ENCODE measurements around the gene PIKFYVE. TPM values are rescaled to one million over a fixed set of nuclear protein-coding genes. Genes with fewer than 3 reads are reported as not detected.
"Not testable (repeated sequence)": the region's sequence is repeated elsewhere in the genome, so short reads cannot be mapped to it uniquely, and the experiment has no call there.

Gene PIKFYVE
- total RNA-seq, 1 donor, result 57.9 TPM

DNA sequence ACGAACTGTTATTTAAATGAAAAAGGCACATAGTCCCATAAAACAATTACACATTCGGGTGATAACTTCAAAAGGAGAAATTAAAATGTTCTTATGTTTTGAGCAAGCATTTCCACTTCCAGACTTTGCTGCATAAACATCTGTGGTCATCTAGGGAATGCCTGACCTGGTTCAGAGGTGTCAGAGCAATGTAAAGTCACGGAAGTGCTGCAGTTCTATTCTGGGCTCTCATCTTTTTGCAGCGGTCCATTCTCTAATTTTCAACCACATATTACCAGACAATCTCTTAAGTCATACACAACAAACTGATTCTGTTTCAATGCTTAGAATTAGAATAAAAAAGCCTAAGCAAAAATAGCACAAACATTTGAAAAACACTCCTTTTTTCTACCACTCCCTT is 118.6 kb downstream of the PIKFYVE start:
- H3K36me3 ChIP-seq (ENCODE audit: insufficient read depth, low read length), result no peaks in the 10 kb centered on the region
- H3K79me2 ChIP-seq (ENCODE audit: insufficient read depth, low read length), result no peaks in the 10 kb centered on the region
- DNase-seq (ENCODE audit: insufficient read length, low spot score, missing footprints), result peak; percentile 54
- H3K4me2 ChIP-seq (ENCODE audit: insufficient read depth, low read length), result no peak overlapping the region
- H3K4me1 ChIP-seq (ENCODE audit: insufficient read depth, low read length), result no peaks in the 10 kb centered on the region
- no peak overlapping the region for H3K4me3 ChIP-seq (ENCODE audit: insufficient read depth, low read length)
- no peaks in the 10 kb centered on the region for H3K9me3 ChIP-seq (ENCODE audit: low read depth, low read length)
- no peaks in the 10 kb centered on the region for H4K20me1 ChIP-seq (ENCODE audit: insufficient read depth, low read length)
- peaks cover 8% of the 10 kb centered on the region for H3K27me3 ChIP-seq (ENCODE audit: insufficient read depth, low read length)
- TF ChIP-seq CTCF (IDR thresholded peaks at IDR 0.05; ENCODE audit: extremely low read depth, low read depth, low read length), result no peak
- no peak overlapping the region for H3K27ac ChIP-seq (ENCODE audit: low read depth, low read length)
- no peak overlapping the region for H2AFZ ChIP-seq (ENCODE audit: low read length)

DNA sequence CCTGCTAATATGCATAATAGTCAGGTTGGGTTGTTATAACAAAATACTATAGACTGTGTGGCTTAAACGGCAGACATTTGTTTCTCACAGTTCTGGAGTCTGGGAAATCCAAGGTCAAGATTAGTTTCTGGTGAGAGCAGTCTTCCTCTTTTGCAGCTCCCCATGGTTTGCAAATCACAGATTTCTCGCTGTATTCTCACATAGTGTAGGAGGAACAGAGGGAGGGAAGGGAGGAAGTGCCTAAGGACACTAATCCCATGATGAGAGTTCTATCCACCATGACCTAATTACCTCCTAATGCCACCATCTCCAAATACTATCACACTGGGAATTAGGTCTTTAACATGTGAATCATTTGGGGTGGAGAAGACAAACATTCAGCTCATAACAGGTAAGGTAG is 120.5 kb downstream of the PIKFYVE start:
- H3K4me1 ChIP-seq (ENCODE audit: insufficient read depth, low read length), result no peaks in the 10 kb centered on the region
- H3K79me2 ChIP-seq (ENCODE audit: insufficient read depth, low read length), result no peaks in the 10 kb centered on the region
- H3K4me2 ChIP-seq (ENCODE audit: insufficient read depth, low read length), result no peak overlapping the region
- no peak for TF ChIP-seq CTCF (IDR thresholded peaks at IDR 0.05; ENCODE audit: extremely low read depth, low read depth, low read length)
- no peak overlapping the region for H3K4me3 ChIP-seq (ENCODE audit: insufficient read depth, low read length)
- peaks cover 8% of the 10 kb centered on the region for H3K27me3 ChIP-seq (ENCODE audit: insufficient read depth, low read length)
- H3K9me3 ChIP-seq (ENCODE audit: low read depth, low read length), result no peaks in the 10 kb centered on the region
- H3K36me3 ChIP-seq (ENCODE audit: insufficient read depth, low read length), result no peaks in the 10 kb centered on the region
- no peak overlapping the region for H3K27ac ChIP-seq (ENCODE audit: low read depth, low read length)
- H2AFZ ChIP-seq (ENCODE audit: low read length), result no peak overlapping the region
- no peak for DNase-seq (ENCODE audit: insufficient read length, low spot score, missing footprints)
- no peaks in the 10 kb centered on the region for H4K20me1 ChIP-seq (ENCODE audit: insufficient read depth, low read length)

DNA sequence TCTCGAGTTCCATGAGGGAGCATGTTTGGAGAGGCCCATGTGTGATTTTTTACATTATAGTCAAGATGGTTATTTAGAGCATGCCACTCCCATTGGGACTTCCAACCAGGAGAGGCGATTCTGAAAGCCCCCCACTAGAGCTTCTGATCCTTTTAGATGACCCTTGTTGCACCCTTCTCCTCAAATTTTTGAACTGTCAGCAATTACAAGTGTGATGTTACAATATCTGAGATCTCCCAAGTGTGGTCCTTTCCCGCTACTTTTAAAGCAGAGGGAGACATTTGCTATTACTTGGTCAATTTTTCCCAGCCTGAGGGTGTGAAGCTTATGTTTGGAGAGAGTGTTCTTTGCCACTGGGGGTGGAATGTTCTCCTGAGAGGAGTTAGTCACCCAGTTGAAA is 123.9 kb downstream of the PIKFYVE start:
- Histone ChIP-seq H3K4me3 (ENCODE audit: insufficient read depth, low read length) (no peak overlapping the region), H3K4me2 (ENCODE audit: insufficient read depth, low read length) (no peak overlapping the region), H3K36me3 (ENCODE audit: insufficient read depth, low read length) (no peaks in the 10 kb centered on the region), H3K9me3 (ENCODE audit: low read depth, low read length) (no peaks in the 10 kb centered on the region), H4K20me1 (ENCODE audit: insufficient read depth, low read length) (no peaks in the 10 kb centered on the region), H3K79me2 (ENCODE audit: insufficient read depth, low read length) (no peaks in the 10 kb centered on the region), H3K27me3 (ENCODE audit: insufficient read depth, low read length) (peaks cover 3% of the 10 kb centered on the region), H3K4me1 (ENCODE audit: insufficient read depth, low read length) (no peaks in the 10 kb centered on the region), H3K27ac (ENCODE audit: low read depth, low read length) (no peak overlapping the region), H2AFZ (ENCODE audit: low read length) (no peak overlapping the region)
- no peak for DNase-seq (ENCODE audit: insufficient read length, low spot score, missing footprints)
- no peak for TF ChIP-seq CTCF (IDR thresholded peaks at IDR 0.05; ENCODE audit: extremely low read depth, low read depth, low read length)

DNA sequence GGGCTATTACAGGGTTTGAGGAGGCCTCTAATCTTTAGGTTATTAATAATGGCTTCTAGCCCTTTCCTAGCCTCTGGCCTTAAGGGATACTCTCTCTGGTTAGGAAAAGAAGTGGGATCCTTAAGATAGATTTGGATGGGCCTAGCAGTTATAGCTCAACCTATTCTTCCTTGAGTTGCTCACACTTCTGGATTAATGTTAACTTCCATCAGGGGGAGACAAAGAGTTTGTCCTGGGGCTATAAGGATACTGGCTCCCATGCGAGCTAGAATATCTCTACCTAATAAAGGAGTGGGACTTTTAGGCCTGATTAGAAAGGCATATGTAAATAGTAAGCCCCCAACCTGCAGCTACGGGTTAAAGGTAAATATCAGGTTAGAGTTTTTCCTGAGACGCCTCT is 126.2 kb downstream of the PIKFYVE start:
- peak; percentile 38 for TF ChIP-seq CTCF (IDR thresholded peaks at IDR 0.05; ENCODE audit: extremely low read depth, low read depth, low read length)
- Histone ChIP-seq H3K79me2 (ENCODE audit: insufficient read depth, low read length) (no peaks in the 10 kb centered on the region), H3K4me3 (ENCODE audit: insufficient read depth, low read length) (no peak overlapping the region), H3K9me3 (ENCODE audit: low read depth, low read length) (no peaks in the 10 kb centered on the region), H3K4me1 (ENCODE audit: insufficient read depth, low read length) (no peaks in the 10 kb centered on the region), H4K20me1 (ENCODE audit: insufficient read depth, low read length) (no peaks in the 10 kb centered on the region), H3K27me3 (ENCODE audit: insufficient read depth, low read length) (no peaks in the 10 kb centered on the region), H2AFZ (ENCODE audit: low read length) (no peak overlapping the region), H3K27ac (ENCODE audit: low read depth, low read length) (no peak overlapping the region), H3K36me3 (ENCODE audit: insufficient read depth, low read length) (no peaks in the 10 kb centered on the region), H3K4me2 (ENCODE audit: insufficient read depth, low read length) (no peak overlapping the region)
- no peak for DNase-seq (ENCODE audit: insufficient read length, low spot score, missing footprints)

DNA sequence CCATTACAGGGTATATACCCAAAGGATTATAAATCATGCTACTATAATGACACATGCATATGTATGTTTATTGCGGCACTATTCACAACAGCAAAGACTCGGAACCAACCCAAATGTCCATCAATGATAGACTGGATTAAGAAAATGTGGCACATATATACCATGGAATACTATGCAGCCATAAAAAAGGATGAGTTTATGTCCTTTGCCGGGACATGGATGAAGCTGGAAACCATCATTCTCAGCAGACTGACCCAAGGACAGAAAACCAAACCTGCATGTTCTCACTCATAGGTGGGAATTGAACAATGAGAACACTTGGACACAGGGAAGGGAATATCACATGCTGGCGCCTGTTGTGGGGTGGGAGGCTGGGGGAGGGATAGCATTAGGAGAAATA is 130.7 kb downstream of the PIKFYVE start:
- not testable (repeated sequence) for H3K36me3 ChIP-seq (ENCODE audit: insufficient read depth, low read length); H3K4me1 ChIP-seq (ENCODE audit: insufficient read depth, low read length); H2AFZ ChIP-seq (ENCODE audit: low read length); H3K9me3 ChIP-seq (ENCODE audit: low read depth, low read length); H3K27ac ChIP-seq (ENCODE audit: low read depth, low read length); H3K79me2 ChIP-seq (ENCODE audit: insufficient read depth, low read length); H3K4me2 ChIP-seq (ENCODE audit: insufficient read depth, low read length); H3K4me3 ChIP-seq (ENCODE audit: insufficient read depth, low read length); DNase-seq (ENCODE audit: insufficient read length, low spot score, missing footprints); H4K20me1 ChIP-seq (ENCODE audit: insufficient read depth, low read length); H3K27me3 ChIP-seq (ENCODE audit: insufficient read depth, low read length)
